HepG2 (cell line): Measurements from ENCODE around the gene SLA2. TPM values are rescaled to one million over a fixed set of nuclear protein-coding genes. Genes with fewer than 3 reads are reported as not detected.

Experiments used
- ATF7 ChIP-seq, 2 experiments: fragments of 450-650 bp in 1 of 2; sonication (generic) in 1 of 2; formaldehyde crosslinking in 1 of 2; IDR thresholded peaks; 2 replicates each; pipeline versions ENCODE4 v1.4.0 to v1.6.1; 2016 to 2020; ENCODE audit warnings: antibody characterized with exemption in 1 of 2, mild to moderate bottlenecking in 1 of 2, missing genetic modification reagents in 1 of 2
- BRCA1 ChIP-seq: sonication (generic); formaldehyde crosslinking; IDR thresholded peaks from 2 replicates; pipeline ENCODE4 v1.4.0; 2020; ENCODE audit warnings: missing genetic modification reagents
- HOXA3 ChIP-seq: sonication (generic); formaldehyde crosslinking; IDR thresholded peaks from 2 replicates; pipeline ENCODE4 v1.5.0; 2020; ENCODE audit warnings: missing genetic modification reagents
- NAIF1 ChIP-seq: sonication (generic); formaldehyde crosslinking; IDR thresholded peaks from 2 replicates; pipeline ENCODE4 v1.5.0; 2020; ENCODE audit warnings: mild to moderate bottlenecking, missing genetic modification reagents, borderline replicate concordance
- NR2F1 ChIP-seq, 2 experiments: fragments of 450-650 bp in 1 of 2; formaldehyde crosslinking in 1 of 2; IDR thresholded peaks; 2 replicates each; pipeline versions ENCODE4 v1.5.0 to v1.6.1; 2016 to 2020; ENCODE audit warnings: mild to moderate bottlenecking in 1 of 2, missing compliant biosample characterization in 1 of 2, missing genetic modification reagents in 1 of 2, moderate library complexity in 1 of 2
- POLR2A ChIP-seq, 2 experiments: IDR thresholded peaks; 2 replicates each; pipeline ENCODE4 v1.6.1; 2011; ENCODE audit warnings: low read depth in 2 of 2, low read length in 2 of 2, mild to moderate bottlenecking in 1 of 2, moderate library complexity in 1 of 2; ENCODE audit not compliant: insufficient read depth in 1 of 2
- POLR2AphosphoS5 ChIP-seq: IDR thresholded peaks from 2 replicates; pipeline ENCODE4 v1.6.1; 2012; ENCODE audit warnings: low read depth, low read length
- SIX4 ChIP-seq: sonication (generic); formaldehyde crosslinking; IDR thresholded peaks from 2 replicates; pipeline ENCODE4 v1.4.0; 2020; ENCODE audit warnings: missing genetic modification reagents
- THRA ChIP-seq: sonication (generic); formaldehyde crosslinking; IDR thresholded peaks from 2 replicates; pipeline ENCODE4 v1.4.0; 2020; ENCODE audit warnings: missing genetic modification reagents, borderline replicate concordance
- TRAFD1 ChIP-seq: sonication (generic); formaldehyde crosslinking; IDR thresholded peaks from 2 replicates; pipeline ENCODE4 v1.5.1; 2020; ENCODE audit warnings: missing genetic modification reagents, mild to moderate bottlenecking, borderline replicate concordance
- ZNF282 ChIP-seq: fragments of 450-650 bp; IDR thresholded peaks from 2 replicates; pipeline ENCODE4 v1.6.1; 2018; ENCODE audit not compliant: partially characterized antibody
- ZNF598 ChIP-seq: sonication (generic); formaldehyde crosslinking; IDR thresholded peaks from 2 replicates; pipeline ENCODE4 v1.5.1; 2020; ENCODE audit warnings: mild to moderate bottlenecking, missing genetic modification reagents, borderline replicate concordance
- ZSCAN22 ChIP-seq: sonication (generic); formaldehyde crosslinking; IDR thresholded peaks from 2 replicates; pipeline ENCODE4 v1.4.0; 2020; ENCODE audit warnings: mild to moderate bottlenecking, missing genetic modification reagents
- polyA plus RNA-seq, 8 experiments: library from polyadenylated mRNA; depleted of rRNA in 3 of 8; stranded (reverse) in 7 of 8; unstranded in 1 of 8; fragments of >200 nt; fragmentation: Illumina TruSeq in 4 of 8; extraction: Trizol in 4 of 8; gene quantifications; 2 replicates each; pipeline versions ENCODE4 v1.2.1 to v1.2.3, GENCODE V29; 2011 to 2016; ENCODE audit warnings: low read depth in 4 of 8, missing spikeins in 1 of 8, mixed read lengths in 1 of 8; ENCODE audit not compliant: insufficient read depth in 1 of 8
- total RNA-seq, 5 experiments: library from RNA; depleted of rRNA; stranded (reverse); fragments of >200 nt; fragmentation: Illumina TruSeq; extraction: Trizol; gene quantifications; 2 replicates each; pipeline ENCODE4 v1.2.3, GENCODE V29; 2016; ENCODE audit warnings: low read depth in 1 of 5
- TF ChIP-seq, protein P1 (sequence below): sonication (generic); formaldehyde crosslinking; IDR thresholded peaks from 2 replicates; pipeline ENCODE4 v1.8.1; 2022; ENCODE audit warnings: low read depth, mild to moderate bottlenecking, missing genetic modification reagents

The SLA2 gene
- total and polyA plus RNA-seq, 2 of the 13 experiments (the other 11 are each of a cell fraction or from before 2014, with no cell fraction given): 1.6 to 3.6 TPM

GRCh38 chr20:36584018-36584481 is 61.9 kb downstream of the SLA2 start (continued):
- TF ChIP-seq THRA (CRISPR knock-in tag): no peak
- TF ChIP-seq NR2F1 (CRISPR knock-in tag; IDR thresholded peaks at IDR 0.05): no peak
- TF ChIP-seq, protein P1, sequence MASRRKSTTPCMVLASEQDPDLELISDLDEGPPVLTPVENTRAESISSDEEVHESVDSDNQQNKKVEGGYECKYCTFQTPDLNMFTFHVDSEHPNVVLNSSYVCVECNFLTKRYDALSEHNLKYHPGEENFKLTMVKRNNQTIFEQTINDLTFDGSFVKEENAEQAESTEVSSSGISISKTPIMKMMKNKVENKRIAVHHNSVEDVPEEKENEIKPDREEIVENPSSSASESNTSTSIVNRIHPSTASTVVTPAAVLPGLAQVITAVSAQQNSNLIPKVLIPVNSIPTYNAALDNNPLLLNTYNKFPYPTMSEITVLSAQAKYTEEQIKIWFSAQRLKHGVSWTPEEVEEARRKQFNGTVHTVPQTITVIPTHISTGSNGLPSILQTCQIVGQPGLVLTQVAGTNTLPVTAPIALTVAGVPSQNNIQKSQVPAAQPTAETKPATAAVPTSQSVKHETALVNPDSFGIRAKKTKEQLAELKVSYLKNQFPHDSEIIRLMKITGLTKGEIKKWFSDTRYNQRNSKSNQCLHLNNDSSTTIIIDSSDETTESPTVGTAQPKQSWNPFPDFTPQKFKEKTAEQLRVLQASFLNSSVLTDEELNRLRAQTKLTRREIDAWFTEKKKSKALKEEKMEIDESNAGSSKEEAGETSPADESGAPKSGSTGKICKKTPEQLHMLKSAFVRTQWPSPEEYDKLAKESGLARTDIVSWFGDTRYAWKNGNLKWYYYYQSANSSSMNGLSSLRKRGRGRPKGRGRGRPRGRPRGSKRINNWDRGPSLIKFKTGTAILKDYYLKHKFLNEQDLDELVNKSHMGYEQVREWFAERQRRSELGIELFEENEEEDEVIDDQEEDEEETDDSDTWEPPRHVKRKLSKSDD (CRISPR knock-in tag): no peak
- peak; percentile 87 for TF ChIP-seq ATF7 (IDR thresholded peaks at IDR 0.05)
- no peak for TF ChIP-seq ATF7 (CRISPR knock-in tag; IDR thresholded peaks at IDR 0.05)
- TF ChIP-seq ZNF598 (CRISPR knock-in tag): no peak
- TF ChIP-seq SIX4 (CRISPR knock-in tag): no peak
- TF ChIP-seq HOXA3 (CRISPR knock-in tag): no peak
- no peak for TF ChIP-seq TRAFD1 (CRISPR knock-in tag)
- TF ChIP-seq ZNF282: no peak
- no peak for TF ChIP-seq BRCA1 (CRISPR knock-in tag)
- TF ChIP-seq NAIF1: no peak
- TF ChIP-seq ZSCAN22 (CRISPR knock-in tag): no peak
- TF ChIP-seq POLR2AphosphoS5: peak; percentile 48; the same call in 1 of the 2 replicates
- TF ChIP-seq POLR2A (IDR thresholded peaks at IDR 0.05; ENCODE audit: insufficient read depth in 1 of 2, low read depth in 2 of 2, low read length in 2 of 2): no peak
